H1 (cell line): ENCODE results near the gene ZNF227. TPM values are rescaled to one million over a fixed set of nuclear protein-coding genes. Genes with fewer than 3 reads are reported as not detected.

Source experiments
- CTCF ChIA-PET: fragments of 300-600 bp; sonication (Branson Sonifier 250); formaldehyde crosslinking; loops from one replicate; lab custom pipeline; 2021; ENCODE audit not compliant: partially characterized antibody; lab: Charles Lee
- POLR2A ChIA-PET: fragments of 300-600 bp; sonication (Branson Sonifier 250); formaldehyde crosslinking; loops from one replicate; lab custom pipeline; 2021; ENCODE audit warnings: inconsistent platforms; ENCODE audit not compliant: partially characterized antibody; lab: Charles Lee
- DNase-seq, 2 experiments: peaks; one replicate each; pipeline versions ENCODE4 v3.0.0 to v3.0.0-alpha.2; 2010 to 2022; ENCODE audit warnings: low spot score in 2 of 2, low read depth in 1 of 2, mixed read lengths in 1 of 2
- FAIRE-seq: peaks from 2 replicates; lab custom pipeline; 2011; peaks lifted over from hg19 to GRCh38; lab: Jason Lieb, UNC
- H2AFZ ChIP-seq: 2 replicates; pipeline ENCODE4 v1.8.1; 2012; ENCODE audit warnings: low read length, inconsistent platforms
- H2AK5ac ChIP-seq: 2 replicates; pipeline ENCODE4 v1.6.1; 2013; ENCODE audit warnings: low read depth, low read length
- H2BK120ac ChIP-seq: replicated peaks from 2 replicates; pipeline ENCODE3; 2013; ENCODE audit warnings: low read depth, low read length, inconsistent platforms
- H2BK12ac ChIP-seq: 2 replicates; pipeline ENCODE4 v1.6.1; 2013; ENCODE audit warnings: low read depth, low read length
- H2BK15ac ChIP-seq: 2 replicates; pipeline ENCODE4 v1.6.1; 2013; ENCODE audit warnings: low read length
- H2BK20ac ChIP-seq: 2 replicates; pipeline ENCODE4 v1.6.1; 2013; ENCODE audit warnings: low read length
- H2BK5ac ChIP-seq: 2 replicates; pipeline ENCODE4 v1.6.1; 2013; ENCODE audit warnings: low read depth, low read length
- H3K14ac ChIP-seq: 2 replicates; pipeline ENCODE4 v1.6.1; 2013; ENCODE audit warnings: inconsistent platforms; ENCODE audit not compliant: insufficient read length
- H3K18ac ChIP-seq: 2 replicates; pipeline ENCODE4 v1.6.1; 2013; ENCODE audit warnings: low read length; ENCODE audit errors: extremely low read depth
- H3K23ac ChIP-seq: 2 replicates; pipeline ENCODE4 v1.6.1; 2013; ENCODE audit warnings: inconsistent platforms; ENCODE audit not compliant: insufficient read length
- H3K23me2 ChIP-seq: 2 replicates; pipeline ENCODE4 v1.6.1; 2013; ENCODE audit warnings: low read depth, low read length
- H3K27ac ChIP-seq: 2 replicates; pipeline ENCODE4 v1.6.1; 2011; ENCODE audit warnings: low read depth, low read length, inconsistent platforms
- H3K27me3 ChIP-seq, 4 experiments: replicated peaks in 1 of 4; 1 replicate in 1 of 4; 2 replicates in 3 of 4; pipeline versions ENCODE4 v1.6.1 to v1.8.1; 2011 to 2013; ENCODE audit warnings: low read length in 3 of 4, mild to moderate bottlenecking in 3 of 4, inconsistent platforms in 2 of 4, mixed read lengths in 2 of 4, moderate library complexity in 1 of 4; ENCODE audit not compliant: control insufficient read depth in 3 of 4, insufficient read depth in 3 of 4; ENCODE audit errors: extremely low read depth in 1 of 4
- H3K36me3 ChIP-seq, 4 experiments: 2 replicates each; pipeline versions ENCODE4 v1.6.1 to v1.8.1; 2011 to 2013; ENCODE audit warnings: mild to moderate bottlenecking in 4 of 4, low read length in 3 of 4, moderate library complexity in 2 of 4, control low read depth in 1 of 4, inconsistent platforms in 1 of 4; ENCODE audit not compliant: insufficient read depth in 4 of 4, control insufficient read depth in 2 of 4
- H3K4ac ChIP-seq: replicated peaks from 2 replicates; pipeline ENCODE3; 2013; ENCODE audit warnings: low read length, low read depth, mixed read lengths, inconsistent platforms; ENCODE audit not compliant: insufficient read length
- H3K4me1 ChIP-seq, 4 experiments: replicated peaks in 1 of 4; 1 replicate in 1 of 4; 2 replicates in 3 of 4; pipeline versions ENCODE4 v1.6.1 to v1.8.1; 2011 to 2013; ENCODE audit warnings: low read length in 3 of 4, inconsistent platforms in 2 of 4, mixed read lengths in 1 of 4; ENCODE audit not compliant: insufficient read depth in 4 of 4, control insufficient read depth in 3 of 4
- H3K4me2 ChIP-seq, 2 experiments: 2 replicates each; pipeline versions ENCODE4 v1.6.1 to v1.8.1; 2011 to 2013; ENCODE audit warnings: low read depth in 2 of 2, low read length in 2 of 2, control low read depth in 1 of 2, inconsistent platforms in 1 of 2, mild to moderate bottlenecking in 1 of 2; ENCODE audit not compliant: insufficient read depth in 1 of 2
- H3K4me3 ChIP-seq, 4 experiments: fragments of 200-600, 300-600 bp in 1 of 4; sonication (generic), shearing (Covaris generic), sonication (Bioruptor Twin) in 1 of 4; 2 replicates each; pipeline versions ENCODE4 v1.5.1 to v1.8.1; 2011 to 2016; ENCODE audit warnings: low read length in 4 of 4, low read depth in 3 of 4, control low read depth in 2 of 4, inconsistent platforms in 2 of 4, mild to moderate bottlenecking in 2 of 4, mixed read lengths in 1 of 4, moderate library complexity in 1 of 4; ENCODE audit not compliant: insufficient read depth in 2 of 4; ENCODE audit errors: extremely low read depth in 1 of 4
- H3K56ac ChIP-seq: replicated peaks from 2 replicates; pipeline ENCODE3; 2013; ENCODE audit warnings: low read depth, mild to moderate bottlenecking, mixed read lengths, low read length, inconsistent platforms; ENCODE audit not compliant: insufficient read length
- H3K79me1 ChIP-seq: 2 replicates; pipeline ENCODE4 v1.6.1; 2013; ENCODE audit warnings: low read depth, low read length, control low read depth
- H3K79me2 ChIP-seq, 2 experiments: 2 replicates each; pipeline versions ENCODE4 v1.6.1 to v1.8.1; 2012 to 2013; ENCODE audit warnings: low read length in 2 of 2, mild to moderate bottlenecking in 2 of 2, inconsistent platforms in 1 of 2; ENCODE audit not compliant: insufficient read depth in 2 of 2, control insufficient read depth in 1 of 2
- H3K9ac ChIP-seq, 4 experiments: replicated peaks in 1 of 4; 1 replicate in 1 of 4; 2 replicates in 3 of 4; pipeline versions ENCODE4 v1.6.1 to v1.8.1; 2011 to 2013; ENCODE audit warnings: low read depth in 3 of 4, low read length in 3 of 4, control low read depth in 2 of 4, mild to moderate bottlenecking in 2 of 4, moderate library complexity in 2 of 4, inconsistent platforms in 1 of 4; ENCODE audit errors: extremely low read depth in 1 of 4
- H3K9me3 ChIP-seq, 2 experiments: 2 replicates each; pipeline versions ENCODE4 v1.6.1 to v1.8.1; 2012 to 2013; ENCODE audit warnings: mild to moderate bottlenecking in 2 of 2, moderate library complexity in 2 of 2, control low read depth in 1 of 2, inconsistent platforms in 1 of 2, low read depth in 1 of 2, low read length in 1 of 2, mixed read lengths in 1 of 2; ENCODE audit not compliant: insufficient read depth in 2 of 2
- H4K20me1 ChIP-seq, 2 experiments: replicated peaks in 1 of 2; 2 replicates each; pipeline versions ENCODE3 to v1.8.1; 2011 to 2013; ENCODE audit warnings: inconsistent platforms in 2 of 2, low read length in 2 of 2, mild to moderate bottlenecking in 1 of 2; ENCODE audit not compliant: insufficient read depth in 2 of 2, control insufficient read depth in 1 of 2
- H4K5ac ChIP-seq: 2 replicates; pipeline ENCODE4 v1.6.1; 2013; ENCODE audit warnings: low read length, low read depth, mixed read lengths, inconsistent platforms; ENCODE audit not compliant: insufficient read length
- H4K8ac ChIP-seq: 2 replicates; pipeline ENCODE4 v1.8.0; 2013; ENCODE audit warnings: mild to moderate bottlenecking, moderate library complexity, low read length, inconsistent platforms; ENCODE audit not compliant: insufficient read depth; ENCODE audit errors: extremely low read depth
- H4K91ac ChIP-seq: replicated peaks from 2 replicates; pipeline ENCODE3; 2013; ENCODE audit warnings: low read length, mixed read lengths, inconsistent platforms; ENCODE audit not compliant: insufficient read length
- CBX5 ChIP-seq: fragments of 300-800, 300-1000 bp; sonication (generic); IDR thresholded peaks from 2 replicates; pipeline ENCODE4 v1.7.1; 2016; ENCODE audit warnings: antibody characterized with exemption, low read length, low read depth
- KDM5A ChIP-seq: fragments of 200-600 bp; IDR thresholded peaks from 2 replicates; pipeline ENCODE4 v1.7.1; 2012; ENCODE audit warnings: mild to moderate bottlenecking, low read length, inconsistent platforms, mixed read lengths
- RFX5 ChIP-seq: IDR thresholded peaks from 2 replicates; pipeline ENCODE4 v1.6.1; 2011; ENCODE audit warnings: low read depth, low read length, improper control_type of control experiment, borderline replicate concordance
- TAF7 ChIP-seq: optimal IDR thresholded peaks from 2 replicates; pipeline ENCODE3; 2011; ENCODE audit warnings: low read depth, mild to moderate bottlenecking, inconsistent platforms, low read length, moderate library complexity, borderline replicate concordance
- WGBS, 2 experiments: shearing (Covaris generic) in 1 of 2; methylation state at CpG; one replicate each; pipeline versions ENCODE4 v1.1.6 to v1.1.7; 2013 to 2015; ENCODE audit warnings: low lambda C conversion rate in 2 of 2, mixed read lengths in 2 of 2, inconsistent platforms in 1 of 2, low coverage in 1 of 2, missing lambda C conversion rate in 1 of 2; ENCODE audit not compliant: insufficient replicate concordance in 2 of 2, insufficient coverage in 1 of 2, insufficient read length in 1 of 2; ENCODE audit errors: extremely low coverage in 1 of 2, missing lambda C conversion rate in 1 of 2; 5-methylcytosine and 5-hydroxymethylcytosine counted together
- polyA plus RNA-seq, 7 experiments: library from polyadenylated mRNA; depleted of rRNA in 3 of 7; stranded (reverse) in 5 of 7; unstranded in 2 of 7; fragments of >200 nt in 5 of 7; fragments of 200-250 nt in 2 of 7; gene quantifications; 1 replicate in 5 of 7; 2 replicates in 1 of 7; 4 replicates in 1 of 7; pipeline versions ENCODE4 v1.2.1 to v1.2.3, GENCODE V29; 2011 to 2013; ENCODE audit warnings: missing spikeins in 2 of 7, mixed read lengths in 2 of 7
- total RNA-seq: library from RNA; stranded (reverse); fragmentation: NEBNext Ultra II Directional; extraction: Animal tissue kit (Norgen Biotek cat#: 25700); gene quantifications from 2 replicates; pipeline ENCODE4 v1.2.1, GENCODE V29; 2021
- TF ChIP-seq, protein P1 (sequence below): IDR thresholded peaks from 2 replicates; pipeline ENCODE4 v1.6.1; 2011; ENCODE audit warnings: low read depth, mild to moderate bottlenecking, low read length; ENCODE audit not compliant: insufficient read depth

Gene ZNF227
- total and polyA plus RNA-seq, 2 of the 8 experiments (the other 6 are each of a cell fraction or from before 2014, with no cell fraction given), result 4.9 to 23.9 TPM

DNA sequence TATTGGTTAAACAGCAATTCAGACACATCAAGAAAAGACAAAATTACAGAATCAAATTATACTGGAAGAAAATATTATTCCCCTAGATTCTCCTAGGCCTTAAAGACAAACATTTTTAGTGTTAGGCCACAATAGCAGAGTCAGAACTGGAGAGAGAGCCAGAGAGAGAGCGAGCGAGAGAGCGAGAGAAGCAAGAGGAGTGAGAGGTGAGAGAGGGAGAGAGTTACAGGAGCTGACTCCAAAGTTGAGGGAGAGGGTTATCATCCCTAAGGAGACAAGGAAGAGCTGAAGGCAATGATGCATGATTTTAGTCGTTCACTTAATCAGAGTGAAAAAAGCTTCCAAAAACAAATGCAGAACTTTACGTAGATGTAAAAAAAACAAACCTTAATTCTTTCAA lies 20.2 kb upstream of the ZNF227 start:
- no peak overlapping the region for H3K14ac ChIP-seq
- no peak overlapping the region for H3K4me3 ChIP-seq
- H2BK20ac ChIP-seq, result no peak overlapping the region
- POLR2A ChIA-PET, result no interaction called here
- no peak overlapping the region for H2BK12ac ChIP-seq
- H2BK5ac ChIP-seq, result no peak overlapping the region
- H4K8ac ChIP-seq, result no peak overlapping the region
- no peak overlapping the region for H3K4me2 ChIP-seq
- no peaks in the 10 kb centered on the region; the same call in 1 of the 2 replicates for H3K23me2 ChIP-seq
- no peak overlapping the region for H3K9ac ChIP-seq
- peaks cover 12 to 31% of the 10 kb centered on the region in 2 experiments for H3K9me3 ChIP-seq
- no peak overlapping the region for H2BK15ac ChIP-seq
- CTCF ChIA-PET, result no interaction called here
- no peaks in the 10 kb centered on the region for H4K20me1 ChIP-seq
- no peak overlapping the region for H3K23ac ChIP-seq
- H3K79me1 ChIP-seq, result no peaks in the 10 kb centered on the region
- H2BK120ac ChIP-seq, result no peak overlapping the region
- no peak overlapping the region for H3K27ac ChIP-seq
- H3K4me1 ChIP-seq, result no peaks in the 10 kb centered on the region
- no peaks in the 10 kb centered on the region for H3K79me2 ChIP-seq
- H4K91ac ChIP-seq, result no peak overlapping the region
- H4K5ac ChIP-seq, result no peak overlapping the region
- no peaks in the 10 kb centered on the region for H3K36me3 ChIP-seq
- H3K18ac ChIP-seq, result no peak overlapping the region
- H3K4ac ChIP-seq, result no peak overlapping the region
- DNase-seq, result no peak
- WGBS, 2 experiments, result 91% methylated on average over 5 of the region's 5 CpGs; no CpG with 5 or more reads in 1 of the 2 experiments
- no peak overlapping the region for H2AK5ac ChIP-seq
- no peak for FAIRE-seq
- no peak overlapping the region for H3K56ac ChIP-seq
- no peak overlapping the region for H2AFZ ChIP-seq
- H3K27me3 ChIP-seq, result no peaks in the 10 kb centered on the region
- no peak for TF ChIP-seq RFX5
- TF ChIP-seq TAF7, result no peak
- TF ChIP-seq, protein P1, sequence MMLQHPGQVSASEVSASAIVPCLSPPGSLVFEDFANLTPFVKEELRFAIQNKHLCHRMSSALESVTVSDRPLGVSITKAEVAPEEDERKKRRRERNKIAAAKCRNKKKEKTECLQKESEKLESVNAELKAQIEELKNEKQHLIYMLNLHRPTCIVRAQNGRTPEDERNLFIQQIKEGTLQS, result no peak
- TF ChIP-seq CBX5, result no peak
- no peak for TF ChIP-seq KDM5A
